ENCODE data around the gene SDHAF3. TPM values are rescaled to one million over a fixed set of nuclear protein-coding genes. Genes with fewer than 3 reads are reported as not detected.

SDHAF3 gene
- total RNA-seq, 1 experiment from 2014 or later, result 37.3 TPM

GRCh38 chr7:97203957-97204356 lies 86.5 kb downstream of the SDHAF3 start:
- DNase-seq (ENCODE audit: extremely low read depth, low read depth), result no peak

- DNase-seq (ENCODE audit: extremely low read depth, low read depth), result no peak
Observed at GRCh38 chr7:97204821-97205220, 87.3 kb downstream of the SDHAF3 start.

- no peak for DNase-seq (ENCODE audit: extremely low read depth, low read depth)
Observed at GRCh38 chr7:97215556-97215955, 98.1 kb downstream of the SDHAF3 start.

- DNase-seq (ENCODE audit: extremely low read depth, low read depth), result no peak
Observed at GRCh38 chr7:97218767-97219166, 101.3 kb downstream of the SDHAF3 start.

GRCh38 chr7:97219237-97219636 lies 101.7 kb downstream of the SDHAF3 start:
- no peak for DNase-seq (ENCODE audit: extremely low read depth, low read depth)

GRCh38 chr7:97224316-97224715 lies 106.8 kb downstream of the SDHAF3 start:
- no peak for DNase-seq (ENCODE audit: extremely low read depth, low read depth)

GRCh38 chr7:97226541-97226940 lies 109.0 kb downstream of the SDHAF3 start:
- no peak for DNase-seq (ENCODE audit: extremely low read depth, low read depth)

Other genes with a start within 250 kb of the SDHAF3 start
- 0.12 and 0.17 TPM in 2 replicates for gene DLX6, start 112.1 kb upstream of the SDHAF3 start, total RNA-seq (2014; rRNA removed; shearing (Covaris generic))
- gene DLX5, start 92.9 kb upstream of the SDHAF3 start, total RNA-seq (2014; rRNA removed; shearing (Covaris generic)), result not detected in 2 replicates

Data from NCI-H460 (cell line).